IMR-90 (cell line): Measurements from ENCODE around the gene RAET1E. TPM values are rescaled to one million over a fixed set of nuclear protein-coding genes. Genes with fewer than 3 reads are reported as not detected.

ENCODE experiments used
- ATAC-seq: fragments of 200-7000 bp; cut with Tn5 transposase; 2 replicates; pipeline ENCODE4 v1.9.1; 2020; ENCODE audit warnings: low read depth, mild to moderate bottlenecking, moderate library complexity
- BruUV-seq: library from RNA; stranded (reverse); fragments of 400-500 nt; replicated peaks from 2 replicates; lab custom pipeline; 2021; lab: Mats Ljungman, UMichigan
- CTCF ChIA-PET: fragments of 300-600 bp; formaldehyde crosslinking; extraction: SDS; loops from one replicate; lab custom pipeline; 2021; ENCODE audit warnings: antibody characterized with exemption; lab: Yijun Ruan, JAX
- POLR2A ChIA-PET: fragments of 300-600 bp; sonication (Branson Sonifier 250); formaldehyde crosslinking; loops from one replicate; lab custom pipeline; 2022; ENCODE audit warnings: antibody characterized with exemption; ENCODE audit not compliant: unreplicated experiment; lab: Charles Lee
- DNase-seq: peaks from one replicate; pipeline ENCODE4 v3.0.0; 2013
- H2AFZ ChIP-seq: replicated peaks from 2 replicates; pipeline ENCODE3; 2013; ENCODE audit warnings: low read length, mild to moderate bottlenecking; ENCODE audit not compliant: poor library complexity
- H2AK5ac ChIP-seq: 2 replicates; pipeline ENCODE4 v1.6.1; 2013; ENCODE audit warnings: low read depth, low read length, inconsistent platforms
- H2AK9ac ChIP-seq: replicated peaks from 2 replicates; pipeline ENCODE3; 2013; ENCODE audit warnings: mild to moderate bottlenecking, low read depth, low read length, moderate library complexity; ENCODE audit not compliant: poor library complexity
- H2BK120ac ChIP-seq: 2 replicates; pipeline ENCODE4 v1.6.1; 2013; ENCODE audit warnings: low read depth, low read length, inconsistent platforms
- H2BK15ac ChIP-seq: 3 replicates; pipeline ENCODE4 v1.6.1; 2013; ENCODE audit warnings: low read depth, low read length, inconsistent platforms
- H2BK20ac ChIP-seq: 2 replicates; pipeline ENCODE4 v1.6.1; 2013; ENCODE audit warnings: low read depth, mild to moderate bottlenecking, inconsistent platforms, low read length, moderate library complexity
- H2BK5ac ChIP-seq: 2 replicates; pipeline ENCODE4 v1.6.1; 2013; ENCODE audit warnings: mild to moderate bottlenecking, low read depth, low read length, inconsistent platforms; ENCODE audit not compliant: poor library complexity, severe bottlenecking
- H3K14ac ChIP-seq: replicated peaks from 2 replicates; pipeline ENCODE4 v1.6.1; 2013; ENCODE audit warnings: low read depth, low read length, inconsistent platforms
- H3K18ac ChIP-seq: 2 replicates; pipeline ENCODE4 v1.6.1; 2013; ENCODE audit warnings: low read depth, low read length, control low read depth
- H3K23ac ChIP-seq: 2 replicates; pipeline ENCODE4 v1.6.1; 2013; ENCODE audit warnings: low read depth, low read length, inconsistent platforms
- H3K27ac ChIP-seq: 2 replicates; pipeline ENCODE4 v1.5.1; 2013; ENCODE audit warnings: mild to moderate bottlenecking, control low read depth, low read length; ENCODE audit not compliant: insufficient read depth
- H3K27me3 ChIP-seq: 2 replicates; pipeline ENCODE4 v1.6.1; 2013; ENCODE audit warnings: low read length; ENCODE audit not compliant: control insufficient read depth, insufficient read depth
- H3K36me3 ChIP-seq: 2 replicates; pipeline ENCODE4 v1.6.1; 2013; ENCODE audit warnings: low read length, mixed read lengths; ENCODE audit not compliant: control insufficient read depth, insufficient read depth
- H3K4ac ChIP-seq: 2 replicates; pipeline ENCODE4 v1.6.1; 2013; ENCODE audit warnings: low read depth, low read length, inconsistent platforms
- H3K4me1 ChIP-seq: 2 replicates; pipeline ENCODE4 v1.6.1; 2013; ENCODE audit warnings: low read length, mixed read lengths; ENCODE audit not compliant: control insufficient read depth, insufficient read depth
- H3K4me2 ChIP-seq: 2 replicates; pipeline ENCODE4 v1.6.1; 2013; ENCODE audit warnings: low read depth, mild to moderate bottlenecking, control low read depth, low read length, moderate library complexity
- H3K4me3 ChIP-seq: 2 replicates; pipeline ENCODE4 v1.5.1; 2013; ENCODE audit warnings: low read depth, mild to moderate bottlenecking, control low read depth, low read length, moderate library complexity; ENCODE audit not compliant: insufficient read depth
- H3K56ac ChIP-seq: 2 replicates; pipeline ENCODE4 v1.6.1; 2013; ENCODE audit warnings: low read length, inconsistent platforms; ENCODE audit not compliant: insufficient read depth; ENCODE audit errors: extremely low read depth
- H3K79me1 ChIP-seq, 2 experiments: 2 replicates each; pipeline ENCODE4 v1.6.1; 2013; ENCODE audit warnings: low read length in 2 of 2, inconsistent platforms in 1 of 2, low read depth in 1 of 2
- H3K9ac ChIP-seq: 2 replicates; pipeline ENCODE4 v1.6.1; 2013; ENCODE audit warnings: low read depth, low read length, control low read depth
- H3K9me1 ChIP-seq: 2 replicates; pipeline ENCODE4 v1.6.1; 2013; ENCODE audit warnings: low read length, inconsistent platforms; ENCODE audit not compliant: insufficient read depth
- H3K9me3 ChIP-seq: 2 replicates; pipeline ENCODE4 v1.6.1; 2013; ENCODE audit warnings: low read length; ENCODE audit not compliant: control insufficient read depth, insufficient read depth
- H4K20me1 ChIP-seq: 2 replicates; pipeline ENCODE4 v1.6.1; 2013; ENCODE audit warnings: low read length, inconsistent platforms; ENCODE audit not compliant: insufficient read depth
- H4K5ac ChIP-seq: 2 replicates; pipeline ENCODE4 v1.6.1; 2013; ENCODE audit warnings: mild to moderate bottlenecking, low read depth, low read length, control low read depth
- H4K8ac ChIP-seq, 2 experiments: 2 replicates each; pipeline ENCODE4 v1.6.1; 2013; ENCODE audit warnings: low read depth in 2 of 2, low read length in 2 of 2, control low read depth in 1 of 2, inconsistent platforms in 1 of 2
- H4K91ac ChIP-seq: 2 replicates; pipeline ENCODE4 v1.6.1; 2013; ENCODE audit warnings: low read depth, low read length, inconsistent platforms; ENCODE audit not compliant: insufficient read depth
- BHLHE40 ChIP-seq: fragments of 150-350 bp; IDR thresholded peaks from 2 replicates; pipeline ENCODE4 v1.6.1; 2016; ENCODE audit warnings: mild to moderate bottlenecking, low read depth, low read length
- CHD1 ChIP-seq: IDR thresholded peaks from 2 replicates; pipeline ENCODE4 v1.6.1; 2012; ENCODE audit warnings: low read depth, low read length, improper control_type of control experiment
- FOS ChIP-seq: fragments of 150-350 bp; IDR thresholded peaks from 2 replicates; pipeline ENCODE4 v1.6.1; 2016; ENCODE audit warnings: low read depth, low read length
- RAD21 ChIP-seq: IDR thresholded peaks from 2 replicates; pipeline ENCODE4 v1.6.1; 2012; ENCODE audit warnings: low read length, improper control_type of control experiment
- RCOR1 ChIP-seq: IDR thresholded peaks from 2 replicates; pipeline ENCODE4 v1.6.1; 2012; ENCODE audit warnings: mild to moderate bottlenecking, low read length, improper control_type of control experiment; ENCODE audit not compliant: insufficient replicate concordance
- SMC3 ChIP-seq: fragments of 150-350 bp; IDR thresholded peaks from 2 replicates; pipeline ENCODE4 v1.6.1; 2016; ENCODE audit warnings: low read depth, mild to moderate bottlenecking, antibody characterized with exemption, low read length, moderate library complexity
- WGBS, 2 experiments: methylation state at CpG; one replicate each; pipeline versions ENCODE4 v1.1.5 to v1.1.7; 2013; ENCODE audit warnings: missing lambda C conversion rate in 2 of 2; ENCODE audit not compliant: insufficient read length in 1 of 2; ENCODE audit errors: extremely low coverage in 2 of 2; 5-methylcytosine and 5-hydroxymethylcytosine counted together
- dilution Hi-C: fragments of 300-500 bp; cut with HindIII; formaldehyde crosslinking; loops from one replicate; pipeline ENCODE4 v1.14.3; 2018; ENCODE audit warnings: low sequenced_read_pairs; ENCODE audit not compliant: unreplicated experiment
- in situ Hi-C: fragments of 300-500 bp; cut with MboI; formaldehyde crosslinking; loops from 3 replicates; pipeline ENCODE4 v1.14.3; 2019; ENCODE audit warnings: low sequenced_read_pairs, inconsistent platforms, mixed read lengths
- intact Hi-C: fragments of 100-400 bp; cut with micrococcal nuclease; formaldehyde crosslinking; loops from 2 replicates; pipeline ENCODE4 v1.10.0; 2022
- polyA plus RNA-seq, 3 experiments: library from polyadenylated mRNA; depleted of rRNA; stranded (reverse); fragments of >200 nt; gene quantifications; 2 replicates each; pipeline ENCODE4 v1.2.3, GENCODE V29; 2012; ENCODE audit warnings: low replicate concordance in 1 of 3
- total RNA-seq: library from RNA; depleted of rRNA; stranded (reverse); fragments of >200 nt; gene quantifications from 2 replicates; pipeline ENCODE4 v1.2.3, GENCODE V29; 2012

The RAET1E gene
- total and polyA plus RNA-seq, 2 of the 4 experiments (the other 2 are of a cell fraction), result not detected

DNA sequence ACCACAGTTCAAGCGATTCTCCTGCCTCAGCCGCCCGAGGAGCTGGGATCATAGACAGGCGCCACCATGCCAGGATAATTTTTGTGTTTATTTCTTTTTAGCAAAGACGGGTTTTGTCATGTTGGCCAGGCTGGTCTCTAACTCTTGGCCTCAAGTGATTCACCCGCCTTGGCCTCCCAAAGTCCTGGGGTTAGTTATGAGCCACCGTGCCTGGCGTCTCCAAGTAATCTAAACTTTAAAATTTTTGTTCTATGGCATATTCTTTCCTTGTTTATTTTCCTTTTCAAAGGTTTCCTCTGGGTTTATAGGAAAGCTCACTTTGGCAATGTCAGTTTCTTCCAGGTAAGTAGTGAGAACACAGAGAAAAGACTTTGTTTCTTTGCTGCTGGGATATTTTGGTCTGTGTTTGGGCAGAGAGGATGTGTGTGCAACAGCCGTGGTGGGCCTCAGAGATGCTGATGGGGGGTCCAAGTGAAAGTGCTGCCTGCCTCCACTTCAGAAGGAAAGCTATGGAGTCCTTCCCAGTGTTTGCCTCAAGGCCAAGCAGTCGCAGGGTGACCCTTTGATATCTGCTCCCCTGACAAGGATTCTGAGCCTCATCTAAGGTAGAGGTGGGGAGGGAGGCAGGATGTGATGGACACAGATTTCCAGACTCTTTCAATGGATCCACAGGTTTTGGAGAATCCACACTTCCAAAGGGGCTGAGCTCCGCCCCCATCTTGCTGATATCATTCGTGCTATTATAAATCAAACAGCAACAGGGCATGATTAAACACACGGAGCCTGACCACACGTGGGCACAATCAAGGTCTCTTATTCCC lies 36.1 kb downstream of the RAET1E start:
- whole genome bisulfite sequencing, 2 experiments, result 17% methylated on average over 3 of the region's 14 CpGs; no CpG with 5 or more reads in 1 of the 2 experiments
- Histone ChIP-seq H3K9ac (peak overlapping the region; percentile 52), H3K27me3 (no peaks in the 10 kb centered on the region), H3K4me3 (peak overlapping the region; percentile 9; the same call in 1 of the 2 replicates), H3K14ac (peak overlapping the region; percentile 45), H3K56ac (peak overlapping the region; percentile 58; the same call in 1 of the 2 replicates), H3K18ac (peak overlapping the region; percentile 51), H3K9me1 (peaks cover 13% of the 10 kb centered on the region), H4K5ac (peak overlapping the region; percentile 17), H3K9me3 (no peaks in the 10 kb centered on the region), H4K20me1 (peaks cover 16% of the 10 kb centered on the region), H3K23ac (peak overlapping the region; percentile 98), H4K91ac (peak overlapping the region; percentile 90), H2AK5ac (peak overlapping the region; percentile 90), H2BK5ac (peak overlapping the region; percentile 87), H3K4ac (peak overlapping the region; percentile 88), H2AK9ac (peak overlapping the region; percentile 30), H2BK20ac (peak overlapping the region; percentile 93), H3K27ac (peak overlapping the region; percentile 78), H4K8ac (peak overlapping the region; percentile 4 to 71; a peak in 2 of 4 replicates), H3K79me1 (peaks cover 12 to 39% of the 10 kb centered on the region in 2 experiments), H3K4me2 (peak overlapping the region; percentile 90), H3K4me1 (peaks cover 27% of the 10 kb centered on the region), H3K36me3 (peaks cover 3% of the 10 kb centered on the region; the same call in 1 of the 2 replicates), H2BK15ac (peak overlapping the region; percentile 95; the same call in 2 of the 3 replicates), H2AFZ (peak overlapping the region; percentile 52), H2BK120ac (peak overlapping the region; percentile 86)
- ChIA-PET CTCF (interaction anchor here (0.6 to 1.4 kb wide), 5 partner anchors 18 to 363 kb away, joined by 3 to 7 read pairs (median 3); no protein-coding TSS in a partner anchor), POLR2A (no interaction called here)
- BruUV-seq, result no TSS peak
- DNase-seq (peak; percentile 69), ATAC-seq (peak; percentile 1)
- in situ Hi-C loops, result no loop called here
- TF ChIP-seq RCOR1 (peak; percentile 76), BHLHE40 (peak; percentile 31; the same call in 1 of the 2 replicates), FOS (peak; percentile 45), SMC3 (no peak; the same call in 1 of the 2 replicates), CHD1 (no peak), RAD21 (no peak)
- dilution Hi-C loops, result no loop called here
- intact Hi-C loops, result loop anchor here (1.0 kb wide), 1 partner anchor 28 kb away; no protein-coding TSS in a partner anchor
